Endothelial cell of umbilical vein (primary cell): ENCODE data around the gene MSH5. TPM values are rescaled to one million over a fixed set of nuclear protein-coding genes. Genes with fewer than 3 reads are reported as not detected.

ENCODE experiments used
- BruUV-seq: library from RNA; stranded (reverse); fragments of 400-500 nt; replicated peaks from 2 replicates; lab custom pipeline; 2021; lab: Mats Ljungman, UMichigan
- CTCF ChIA-PET: fragments of 300-600, 350-600 bp; sonication (Branson Sonifier 250); formaldehyde crosslinking; loops from one replicate; lab custom pipeline; 2021; ENCODE audit warnings: antibody characterized with exemption, inconsistent platforms; lab: Charles Lee
- POLR2A ChIA-PET: fragments of 300-600, 350-600 bp; sonication (Branson Sonifier 250); formaldehyde crosslinking; loops from one replicate; lab custom pipeline; 2021; ENCODE audit warnings: antibody characterized with exemption, inconsistent platforms; lab: Charles Lee
- DNase-seq: peaks from one replicate; pipeline ENCODE4 v3.0.0-alpha.2; 2011; ENCODE audit warnings: low read depth, low spot score
- FAIRE-seq: peaks from 2 replicates; lab custom pipeline; 2011; peaks lifted over from hg19 to GRCh38; lab: Jason Lieb, UNC
- H2AFZ ChIP-seq: 2 replicates; pipeline ENCODE4 v1.6.0; 2012; ENCODE audit warnings: low read depth, low read length, control low read depth, inconsistent platforms
- H3K27ac ChIP-seq: 2 replicates; pipeline ENCODE4 v1.5.1; 2011; ENCODE audit warnings: low read depth, mild to moderate bottlenecking, control low read depth, low read length, moderate library complexity; ENCODE audit not compliant: insufficient read depth
- H3K27me3 ChIP-seq, 2 experiments: 2 replicates each; pipeline versions ENCODE4 v1.6.0 to v1.6.1; 2011; ENCODE audit warnings: low read length in 2 of 2, mixed read lengths in 1 of 2; ENCODE audit not compliant: control insufficient read depth in 2 of 2, insufficient read depth in 2 of 2
- H3K36me3 ChIP-seq, 2 experiments: 2 replicates in 1 of 2; 3 replicates in 1 of 2; pipeline ENCODE4 v1.5.1; 2011; ENCODE audit warnings: low read length in 2 of 2, mild to moderate bottlenecking in 1 of 2, moderate library complexity in 1 of 2; ENCODE audit not compliant: control insufficient read depth in 2 of 2, insufficient read depth in 2 of 2; ENCODE audit errors: extremely low read depth in 1 of 2
- H3K4me1 ChIP-seq: 3 replicates; pipeline ENCODE4 v1.5.1; 2011; ENCODE audit warnings: mild to moderate bottlenecking, low read length; ENCODE audit not compliant: control insufficient read depth, insufficient read depth; ENCODE audit errors: extremely low read depth
- H3K4me2 ChIP-seq: 2 replicates; pipeline ENCODE4 v1.6.1; 2011; ENCODE audit warnings: low read length, control low read depth, mixed read lengths; ENCODE audit not compliant: insufficient read depth
- H3K4me3 ChIP-seq, 3 experiments: fragments of 200-600 bp in 1 of 3; sonication (generic), shearing (Covaris generic) in 1 of 3; replicated peaks in 1 of 3; 2 replicates each; pipeline ENCODE4 v1.5.1; 2011 to 2016; ENCODE audit warnings: control low read depth in 3 of 3, low read length in 3 of 3, mild to moderate bottlenecking in 2 of 3, inconsistent platforms in 1 of 3, low read depth in 1 of 3, moderate library complexity in 1 of 3; ENCODE audit not compliant: insufficient read depth in 1 of 3
- H3K79me2 ChIP-seq: 2 replicates; pipeline ENCODE4 v1.6.0; 2012; ENCODE audit warnings: low read length, inconsistent platforms; ENCODE audit not compliant: control insufficient read depth, insufficient read depth
- H3K9ac ChIP-seq: replicated peaks from 2 replicates; pipeline ENCODE3; 2011; ENCODE audit warnings: low read length, control low read depth; ENCODE audit not compliant: insufficient read depth; ENCODE audit errors: extremely low read depth
- H3K9me1 ChIP-seq: replicated peaks from 3 replicates; pipeline ENCODE4 v1.6.0; 2011; ENCODE audit warnings: mild to moderate bottlenecking, low read length; ENCODE audit not compliant: control insufficient read depth, insufficient read depth; ENCODE audit errors: extremely low read depth
- H3K9me3 ChIP-seq: replicated peaks from 2 replicates; pipeline ENCODE4 v1.5.1; 2012; ENCODE audit warnings: low read length, inconsistent platforms; ENCODE audit not compliant: control insufficient read depth, insufficient read depth
- H4K20me1 ChIP-seq: replicated peaks from 2 replicates; pipeline ENCODE3; 2011; ENCODE audit warnings: mild to moderate bottlenecking, low read length; ENCODE audit not compliant: control insufficient read depth, insufficient read depth; ENCODE audit errors: extremely low read depth
- EZH2 ChIP-seq: IDR thresholded peaks from 2 replicates; pipeline ENCODE4 v1.6.1; 2012; ENCODE audit warnings: borderline replicate concordance, low read depth, mild to moderate bottlenecking, moderate library complexity, low read length, inconsistent platforms; ENCODE audit not compliant: severe bottlenecking
- FOS ChIP-seq: IDR thresholded peaks from 2 replicates; pipeline ENCODE4 v1.6.1; 2011; ENCODE audit warnings: mild to moderate bottlenecking, low read length, moderate library complexity, borderline replicate concordance; ENCODE audit not compliant: insufficient read depth
- GATA2 ChIP-seq: IDR thresholded peaks from 2 replicates; pipeline ENCODE4 v1.7.0; 2011; ENCODE audit warnings: low read depth, mild to moderate bottlenecking, moderate library complexity, mixed read lengths, low read length; ENCODE audit not compliant: insufficient read length, insufficient read depth
- JUN ChIP-seq: IDR thresholded peaks from 2 replicates; pipeline ENCODE4 v1.6.1; 2011; ENCODE audit warnings: borderline replicate concordance, low read depth; ENCODE audit not compliant: insufficient read length, insufficient read depth
- MYC ChIP-seq: IDR thresholded peaks from one replicate; pipeline ENCODE4 v1.6.1; 2011; ENCODE audit warnings: mild to moderate bottlenecking, low read depth, low read length
- POLR2A ChIP-seq: IDR thresholded peaks from 2 replicates; pipeline ENCODE4 v1.6.1; 2012; ENCODE audit warnings: low read depth, mild to moderate bottlenecking, control low read depth, low read length
- POLR2AphosphoS5 ChIP-seq: IDR thresholded peaks from 2 replicates; pipeline ENCODE4 v1.6.1; 2012; ENCODE audit warnings: low read depth, mild to moderate bottlenecking, control low read depth, low read length, moderate library complexity; ENCODE audit not compliant: insufficient read depth
- dilution Hi-C: fragments of 300-500 bp; cut with MboI; formaldehyde crosslinking; loops from one replicate; pipeline ENCODE4 v1.15.0; 2019; ENCODE audit warnings: low sequenced_read_pairs; ENCODE audit not compliant: extremely low pct_ligation_motif_present
- intact Hi-C: fragments of 100-400 bp; cut with micrococcal nuclease; formaldehyde crosslinking; loops from one replicate; pipeline ENCODE4 v1.10.0; 2022
- polyA plus RNA-seq, 4 experiments: library from polyadenylated mRNA; depleted of rRNA in 3 of 4; stranded (reverse) in 3 of 4; unstranded in 1 of 4; fragments of >200 nt; gene quantifications; 2 replicates each; pipeline versions ENCODE4 v1.2.1 to v1.2.3, GENCODE V29; 2011 to 2012; ENCODE audit warnings: missing spikeins in 1 of 4
- total RNA-seq: library from RNA; stranded (reverse); gene quantifications from 2 replicates; pipeline ENCODE4 v1.2.3, GENCODE V29; 2021
- TF ChIP-seq, protein P1 (sequence below), 2 donors: IDR thresholded peaks; 1 replicate in 1 of 2; 2 replicates in 1 of 2; pipeline ENCODE4 v1.5.1; 2011; ENCODE audit warnings: low read length in 2 of 2, mild to moderate bottlenecking in 2 of 2, moderate library complexity in 2 of 2, control low read depth in 1 of 2, inconsistent platforms in 1 of 2, low read depth in 1 of 2; ENCODE audit not compliant: insufficient read depth in 1 of 2; ENCODE audit errors: extremely low read depth in 1 of 2
- TF ChIP-seq, protein P2 (sequence below): IDR thresholded peaks from 2 replicates; pipeline ENCODE4 v1.6.1; 2011; ENCODE audit not compliant: insufficient read depth, insufficient read length

The MSH5 gene
- total and polyA plus RNA-seq, 2 donors (not counting 3 experiments of a cell fraction or from before 2014, with no cell fraction given): 27.1 to 43.8 TPM

DNA sequence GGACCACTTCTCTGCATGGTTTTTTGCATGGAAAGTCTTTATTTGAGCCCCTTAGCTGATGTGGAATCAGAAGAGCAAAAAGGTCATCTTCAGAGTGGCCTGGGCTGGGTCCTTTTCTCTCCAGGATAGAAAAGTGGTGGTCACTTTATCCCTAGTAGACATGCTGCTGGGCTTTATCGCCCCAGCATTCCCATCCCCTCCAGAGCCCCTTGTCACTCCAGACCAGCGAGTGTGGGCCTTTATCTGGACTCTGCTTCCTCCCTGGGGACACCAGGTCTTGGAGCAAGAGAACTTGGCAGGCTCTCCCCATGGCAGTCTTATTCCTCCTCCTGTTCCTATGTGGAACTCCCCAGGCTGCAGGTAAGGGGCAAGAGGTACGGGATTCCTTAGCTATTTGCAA lies 33.2 kb upstream of the MSH5 start, which contains the start of gene LY6G6F:
TSS of gene LY6G6F (plus strand) at position 268 of the 400 bp plus-strand sequence. CDS start at position 309, 41 bp downstream.
- BruUV-seq: no TSS peak
- CTCF ChIA-PET: no interaction called here

More for the DNA sequence above, 33.2 kb upstream of the MSH5 start, which contains the start of gene LY6G6F:
- DNase-seq (no peak), FAIRE-seq (no peak)
- H3K36me3 ChIP-seq: no peaks in the 10 kb centered on the region
- H4K20me1 ChIP-seq: no peaks in the 10 kb centered on the region
- no peak within 1 kb of the TSS for H3K4me3 ChIP-seq
- H3K4me1 ChIP-seq: peaks cover 15% of the 10 kb centered on the region
- H3K9ac ChIP-seq: no peak within 1 kb of the TSS
- no peaks in the 10 kb centered on the region for H3K9me1 ChIP-seq
- H3K27ac ChIP-seq: no peak within 1 kb of the TSS
- no peak within 1 kb of the TSS for H3K4me2 ChIP-seq
- TF ChIP-seq FOS: no peak
- TF ChIP-seq MYC: no peak
- TF ChIP-seq, protein P1, sequence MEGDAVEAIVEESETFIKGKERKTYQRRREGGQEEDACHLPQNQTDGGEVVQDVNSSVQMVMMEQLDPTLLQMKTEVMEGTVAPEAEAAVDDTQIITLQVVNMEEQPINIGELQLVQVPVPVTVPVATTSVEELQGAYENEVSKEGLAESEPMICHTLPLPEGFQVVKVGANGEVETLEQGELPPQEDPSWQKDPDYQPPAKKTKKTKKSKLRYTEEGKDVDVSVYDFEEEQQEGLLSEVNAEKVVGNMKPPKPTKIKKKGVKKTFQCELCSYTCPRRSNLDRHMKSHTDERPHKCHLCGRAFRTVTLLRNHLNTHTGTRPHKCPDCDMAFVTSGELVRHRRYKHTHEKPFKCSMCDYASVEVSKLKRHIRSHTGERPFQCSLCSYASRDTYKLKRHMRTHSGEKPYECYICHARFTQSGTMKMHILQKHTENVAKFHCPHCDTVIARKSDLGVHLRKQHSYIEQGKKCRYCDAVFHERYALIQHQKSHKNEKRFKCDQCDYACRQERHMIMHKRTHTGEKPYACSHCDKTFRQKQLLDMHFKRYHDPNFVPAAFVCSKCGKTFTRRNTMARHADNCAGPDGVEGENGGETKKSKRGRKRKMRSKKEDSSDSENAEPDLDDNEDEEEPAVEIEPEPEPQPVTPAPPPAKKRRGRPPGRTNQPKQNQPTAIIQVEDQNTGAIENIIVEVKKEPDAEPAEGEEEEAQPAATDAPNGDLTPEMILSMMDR (IDR thresholded peaks at IDR 0.05; ENCODE audit: extremely low read depth in 1 of 2, insufficient read depth in 1 of 2, low read depth in 1 of 2, low read length in 2 of 2): no peak
- TF ChIP-seq POLR2A: no peak
- TF ChIP-seq, protein P2, sequence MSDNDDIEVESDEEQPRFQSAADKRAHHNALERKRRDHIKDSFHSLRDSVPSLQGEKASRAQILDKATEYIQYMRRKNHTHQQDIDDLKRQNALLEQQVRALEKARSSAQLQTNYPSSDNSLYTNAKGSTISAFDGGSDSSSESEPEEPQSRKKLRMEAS: no peak
- no peak for TF ChIP-seq EZH2
- TF ChIP-seq JUN: no peak
- no peak for TF ChIP-seq GATA2
- TF ChIP-seq POLR2AphosphoS5: no peak
- intact Hi-C loops: no loop called here
- H3K27me3 ChIP-seq: no peaks in the 10 kb centered on the region
- dilution Hi-C loops: no loop called here
- H3K9me3 ChIP-seq: no peaks in the 10 kb centered on the region
- H3K79me2 ChIP-seq: peaks cover 11% of the 10 kb centered on the region
- POLR2A ChIA-PET: interaction anchor here (0.6 kb wide), 1 partner anchor 24 kb away, joined by 9 read pairs; no protein-coding TSS in a partner anchor
- H2AFZ ChIP-seq: no peak within 1 kb of the TSS
